Panc1 (cell line): ENCODE data around the gene E4F1. TPM values are rescaled to one million over a fixed set of nuclear protein-coding genes. Genes with fewer than 3 reads are reported as not detected.

Experiments
- ATAC-seq: fragments of 200-7000 bp; cut with Tn5 transposase; 2 replicates; pipeline ENCODE4 v1.9.1; 2020; ENCODE audit warnings: mild to moderate bottlenecking, moderate library complexity
- BruUV-seq: library from RNA; stranded (reverse); fragments of 400-500 nt; replicated peaks from 2 replicates; lab custom pipeline; 2021; lab: Mats Ljungman, UMichigan
- CTCF ChIA-PET: fragments of 300-600 bp; sonication (Branson Sonifier 250); formaldehyde crosslinking; loops from one replicate; lab custom pipeline; 2022; ENCODE audit warnings: antibody characterized with exemption; lab: Charles Lee
- POLR2A ChIA-PET: fragments of 300-600 bp; sonication (Branson Sonifier 250); formaldehyde crosslinking; loops from one replicate; lab custom pipeline; 2022; ENCODE audit warnings: antibody characterized with exemption; lab: Charles Lee
- DNase-seq: peaks from one replicate; pipeline ENCODE4 v3.0.0-alpha.2; 2010; ENCODE audit warnings: low read depth, low spot score
- H3K27ac ChIP-seq: 2 replicates; pipeline ENCODE4 v1.5.1; 2011; ENCODE audit warnings: mild to moderate bottlenecking, low read length, inconsistent platforms
- H3K27me3 ChIP-seq: fragments of 200-500 bp; sonication (Bioruptor generic); 2 replicates; pipeline ENCODE4 v1.6.0; 2014; ENCODE audit warnings: low read length, inconsistent platforms; ENCODE audit not compliant: control insufficient read depth, insufficient read depth
- H3K36me3 ChIP-seq: fragments of 200-500 bp; sonication (Bioruptor generic); 2 replicates; pipeline ENCODE4 v1.5.1; 2014; ENCODE audit warnings: inconsistent platforms, mild to moderate bottlenecking, low read length, moderate library complexity; ENCODE audit not compliant: control insufficient read depth, insufficient read depth
- H3K4me1 ChIP-seq: 2 replicates; pipeline ENCODE4 v1.5.1; 2011; ENCODE audit warnings: inconsistent platforms, mild to moderate bottlenecking, low read length, moderate library complexity; ENCODE audit not compliant: control insufficient read depth, insufficient read depth
- H3K4me3 ChIP-seq, 2 experiments: 2 replicates each; pipeline ENCODE4 v1.5.1; 2011 to 2012; ENCODE audit warnings: low read depth in 2 of 2, low read length in 2 of 2, mild to moderate bottlenecking in 2 of 2, inconsistent platforms in 1 of 2, moderate library complexity in 1 of 2
- H3K9me3 ChIP-seq: fragments of 200-500 bp; sonication (Bioruptor generic); 2 replicates; pipeline ENCODE4 v1.5.1; 2014; ENCODE audit warnings: low read depth, mild to moderate bottlenecking, inconsistent platforms, low read length, moderate library complexity; ENCODE audit not compliant: control insufficient read depth, insufficient read depth
- CTCF ChIP-seq: fragments of 450-650 bp; IDR thresholded peaks from 2 replicates; pipeline ENCODE4 v1.5.1; 2017; ENCODE audit warnings: mild to moderate bottlenecking
- POLR2AphosphoS5 ChIP-seq: IDR thresholded peaks from 2 replicates; pipeline ENCODE4 v1.6.1; 2012; ENCODE audit warnings: mild to moderate bottlenecking, low read depth, low read length, moderate library complexity
- REST ChIP-seq, 2 experiments: IDR thresholded peaks; 2 replicates each; pipeline ENCODE4 v1.6.1; 2011 to 2012; ENCODE audit warnings: low read depth in 2 of 2, control low read depth in 1 of 2, low read length in 1 of 2, mild to moderate bottlenecking in 1 of 2, moderate library complexity in 1 of 2; ENCODE audit not compliant: insufficient read depth in 1 of 2
- SIN3A ChIP-seq: IDR thresholded peaks from 2 replicates; pipeline ENCODE4 v1.6.1; 2012; ENCODE audit warnings: low read depth, mild to moderate bottlenecking, low read length, moderate library complexity, borderline replicate concordance; ENCODE audit not compliant: insufficient read depth
- TCF7L2 ChIP-seq: IDR thresholded peaks from 2 replicates; pipeline ENCODE4 v1.6.1; 2011; ENCODE audit warnings: mild to moderate bottlenecking, low read depth, low read length, inconsistent platforms
- in situ Hi-C: cut with HindIII; loops from 2 replicates; pipeline ENCODE4 v1.10.0; 2016; ENCODE audit warnings: low sequenced_read_pairs, low pct_unique_long_range_greater_than_20kb
- intact Hi-C: fragments of 100-400 bp; cut with micrococcal nuclease; formaldehyde crosslinking; loops from one replicate; pipeline ENCODE4 v1.10.0; 2022; ENCODE audit not compliant: unreplicated experiment
- total RNA-seq: library from RNA; stranded (reverse); gene quantifications from one replicate; pipeline ENCODE4 v1.2.1, GENCODE V29; 2021; ENCODE audit not compliant: unreplicated experiment

The E4F1 gene
- total RNA-seq, 1 experiment from 2014 or later, result 50.8 TPM

- TSS peak; percentile 78 for BruUV-seq
- ATAC-seq (peak; percentile 53), DNase-seq (no peak)
- in situ Hi-C loops, result no loop called here
- peaks cover 7% of the 10 kb centered on the region; the same call in 1 of the 2 replicates for H3K36me3 ChIP-seq
- H3K4me3 ChIP-seq, result peak overlapping the region; percentile 95 to 96
- CTCF ChIA-PET, result no interaction called here
- POLR2A ChIA-PET, result no interaction called here
- TF ChIP-seq TCF7L2, result no peak
- no peak for TF ChIP-seq CTCF
- TF ChIP-seq SIN3A, result no peak
- TF ChIP-seq POLR2AphosphoS5, result no peak
- no peak for TF ChIP-seq REST (IDR thresholded peaks at IDR 0.05; ENCODE audit: insufficient read depth in 1 of 2, low read depth in 2 of 2, low read length in 1 of 2)
- intact Hi-C loops, result no loop called here
- no peaks in the 10 kb centered on the region for H3K27me3 ChIP-seq
- no peaks in the 10 kb centered on the region for H3K9me3 ChIP-seq
- H3K27ac ChIP-seq, result peak overlapping the region; percentile 75
- peaks cover 16% of the 10 kb centered on the region for H3K4me1 ChIP-seq
Measured at GRCh38 chr16:2223942-2224486, 623 bp downstream of the E4F1 start.

- DNase-seq (no peak), ATAC-seq (no peak)
- Histone ChIP-seq H3K36me3 (peaks cover 8% of the 10 kb centered on the region; the same call in 1 of the 2 replicates), H3K27me3 (no peaks in the 10 kb centered on the region), H3K9me3 (no peaks in the 10 kb centered on the region), H3K4me1 (peaks cover 16% of the 10 kb centered on the region), H3K4me3 (peak overlapping the region in 1 of 2 experiments; percentile 10; a peak in 1 of 4 replicates), H3K27ac (peak overlapping the region; percentile 74)
- ChIA-PET CTCF (interaction anchor here (0.7 to 1.1 kb wide), 2 partner anchors 31 to 201 kb away, joined by 3 to 5 read pairs; no protein-coding TSS in a partner anchor), POLR2A (interaction anchor here (0.7 kb wide), 1 partner anchor 11 kb away, joined by 12 read pairs; no protein-coding TSS in a partner anchor)
- TF ChIP-seq REST (IDR thresholded peaks at IDR 0.05; ENCODE audit: insufficient read depth in 1 of 2, low read depth in 2 of 2, low read length in 1 of 2) (no peak), TCF7L2 (no peak), CTCF (no peak), SIN3A (no peak), POLR2AphosphoS5 (no peak)
- TSS peak; percentile 61 for BruUV-seq
- intact Hi-C loops, result no loop called here
- in situ Hi-C loops, result no loop called here
Measured at GRCh38 chr16:2226245-2226793, 2.9 kb downstream of the E4F1 start.
